ENCODE measurements around the gene FAM177A1.

DNA sequence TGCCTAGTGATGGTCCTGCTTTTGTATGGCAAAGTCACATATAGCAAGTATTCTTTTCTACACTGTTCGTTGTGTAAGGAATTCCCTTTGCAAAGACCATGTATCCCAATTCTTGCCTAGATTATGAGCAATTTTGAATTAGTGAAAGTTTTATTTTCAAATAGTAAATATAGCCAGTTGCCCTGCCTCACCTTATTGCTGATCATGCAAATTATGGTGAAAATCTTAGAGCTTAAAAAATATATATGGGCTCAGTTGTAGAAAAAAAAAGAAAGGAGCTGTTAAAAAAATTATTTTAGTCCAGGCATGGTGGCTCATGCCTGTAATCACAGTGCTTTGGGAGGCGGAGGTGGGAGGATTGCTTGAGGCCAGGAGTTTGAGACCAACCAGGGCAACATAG, 44.5 kb upstream of the FAM177A1 start:
- TF ChIP-seq, protein P1, sequence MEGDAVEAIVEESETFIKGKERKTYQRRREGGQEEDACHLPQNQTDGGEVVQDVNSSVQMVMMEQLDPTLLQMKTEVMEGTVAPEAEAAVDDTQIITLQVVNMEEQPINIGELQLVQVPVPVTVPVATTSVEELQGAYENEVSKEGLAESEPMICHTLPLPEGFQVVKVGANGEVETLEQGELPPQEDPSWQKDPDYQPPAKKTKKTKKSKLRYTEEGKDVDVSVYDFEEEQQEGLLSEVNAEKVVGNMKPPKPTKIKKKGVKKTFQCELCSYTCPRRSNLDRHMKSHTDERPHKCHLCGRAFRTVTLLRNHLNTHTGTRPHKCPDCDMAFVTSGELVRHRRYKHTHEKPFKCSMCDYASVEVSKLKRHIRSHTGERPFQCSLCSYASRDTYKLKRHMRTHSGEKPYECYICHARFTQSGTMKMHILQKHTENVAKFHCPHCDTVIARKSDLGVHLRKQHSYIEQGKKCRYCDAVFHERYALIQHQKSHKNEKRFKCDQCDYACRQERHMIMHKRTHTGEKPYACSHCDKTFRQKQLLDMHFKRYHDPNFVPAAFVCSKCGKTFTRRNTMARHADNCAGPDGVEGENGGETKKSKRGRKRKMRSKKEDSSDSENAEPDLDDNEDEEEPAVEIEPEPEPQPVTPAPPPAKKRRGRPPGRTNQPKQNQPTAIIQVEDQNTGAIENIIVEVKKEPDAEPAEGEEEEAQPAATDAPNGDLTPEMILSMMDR (IDR thresholded peaks at IDR 0.05): no peak
- TF ChIP-seq EP300 (IDR thresholded peaks at IDR 0.05): no peak
